SK-N-SH treated with all-trans-retinoic acid at 6 μM for 48 hours (cell line): ENCODE data around the gene FOXS1.

ENCODE experiments used
- ATAC-seq: fragments of 200-7000 bp; cut with Tn5 transposase; 3 replicates; pipeline ENCODE4 v1.9.1; 2020; ENCODE audit warnings: mild to moderate bottlenecking, moderate library complexity
- ARNTL ChIP-seq: fragments of 450-650 bp; formaldehyde crosslinking; IDR thresholded peaks from 2 replicates; pipeline ENCODE4 v1.5.0; 2020; ENCODE audit warnings: low read depth, mild to moderate bottlenecking, moderate library complexity, borderline replicate concordance
- BACH2 ChIP-seq: fragments of 250-450 bp; sonication (Bioruptor Pico); IDR thresholded peaks from 2 replicates; pipeline ENCODE4 v1.9.0; 2021; ENCODE audit warnings: mild to moderate bottlenecking, borderline replicate concordance
- CSDC2 ChIP-seq: fragments of 250-450 bp; sonication (Bioruptor Pico); IDR thresholded peaks from 2 replicates; pipeline ENCODE4 v1.5.0; 2020; ENCODE audit warnings: mild to moderate bottlenecking, moderate library complexity
- ESRRG ChIP-seq: fragments of 250-450 bp; sonication (Bioruptor Pico); IDR thresholded peaks from 2 replicates; pipeline ENCODE4 v1.6.1; 2021; ENCODE audit warnings: mild to moderate bottlenecking
- GLIS3 ChIP-seq: fragments of 250-450 bp; sonication (Bioruptor Pico); IDR thresholded peaks from 2 replicates; pipeline ENCODE4 v1.5.0; 2020; ENCODE audit warnings: mild to moderate bottlenecking, moderate library complexity
- ISL1 ChIP-seq: fragments of 250-450 bp; sonication (Bioruptor Pico); IDR thresholded peaks from 2 replicates; pipeline ENCODE4 v2.1.2; 2022; ENCODE audit warnings: mild to moderate bottlenecking, moderate library complexity
- OSR1 ChIP-seq: fragments of 250-450 bp; sonication (Bioruptor Pico); IDR thresholded peaks from 2 replicates; pipeline ENCODE4 v1.8.0; 2022; ENCODE audit warnings: moderate library complexity, mild to moderate bottlenecking, inconsistent platforms
- PATZ1 ChIP-seq: fragments of 250-450 bp; sonication (Bioruptor Pico); IDR thresholded peaks from 2 replicates; pipeline ENCODE4 v1.8.0; 2020; ENCODE audit warnings: mild to moderate bottlenecking, moderate library complexity, borderline replicate concordance
- POU6F1 ChIP-seq: fragments of 250-450 bp; sonication (Bioruptor Pico); IDR thresholded peaks from 2 replicates; pipeline ENCODE4 v1.8.0; 2021; ENCODE audit warnings: low read depth, mild to moderate bottlenecking, moderate library complexity, borderline replicate concordance
- PPARA ChIP-seq: fragments of 250-450 bp; sonication (Bioruptor Pico); IDR thresholded peaks from 2 replicates; pipeline ENCODE4 v1.5.0; 2020; ENCODE audit warnings: mild to moderate bottlenecking, borderline replicate concordance
- RARB ChIP-seq: fragments of 250-450 bp; sonication (Bioruptor Pico); IDR thresholded peaks from 2 replicates; pipeline ENCODE4 v1.8.0; 2021; ENCODE audit warnings: mild to moderate bottlenecking, moderate library complexity
- SNAI2 ChIP-seq: fragments of 250-450 bp; sonication (Bioruptor Pico); IDR thresholded peaks from 2 replicates; pipeline ENCODE4 v1.5.0; 2020; ENCODE audit warnings: mild to moderate bottlenecking, moderate library complexity
- TCF4 ChIP-seq: fragments of 250-450 bp; sonication (Bioruptor Pico); IDR thresholded peaks from 2 replicates; pipeline ENCODE4 v1.8.0; 2021; ENCODE audit warnings: mild to moderate bottlenecking, moderate library complexity, borderline replicate concordance
- TOX ChIP-seq: fragments of 250-450 bp; sonication (Bioruptor Pico); IDR thresholded peaks from 2 replicates; pipeline ENCODE4 v1.8.0; 2021; ENCODE audit warnings: mild to moderate bottlenecking, moderate library complexity, borderline replicate concordance
- ZC3H10 ChIP-seq: fragments of 250-450 bp; sonication (Bioruptor Pico); IDR thresholded peaks from 2 replicates; pipeline ENCODE4 v1.5.1; 2021; ENCODE audit warnings: mild to moderate bottlenecking, moderate library complexity
- ZFP3 ChIP-seq: fragments of 250-450 bp; sonication (Bioruptor Pico); IDR thresholded peaks from 2 replicates; pipeline ENCODE4 v1.5.0; 2020; ENCODE audit warnings: mild to moderate bottlenecking, moderate library complexity
- ZFP30 ChIP-seq: fragments of 450-650 bp; formaldehyde crosslinking; IDR thresholded peaks from 2 replicates; pipeline ENCODE4 v1.5.0; 2022; ENCODE audit warnings: mild to moderate bottlenecking, moderate library complexity
- ZNF565 ChIP-seq: fragments of 450-650 bp; formaldehyde crosslinking; conservative IDR thresholded peaks from 2 replicates; pipeline ENCODE4 v1.5.0; 2020; ENCODE audit warnings: low read depth, mild to moderate bottlenecking, moderate library complexity
- ZNF70 ChIP-seq: fragments of 450-650 bp; formaldehyde crosslinking; IDR thresholded peaks from 2 replicates; pipeline ENCODE4 v1.5.0; 2020; ENCODE audit warnings: mild to moderate bottlenecking, moderate library complexity
- ZNF8 ChIP-seq: fragments of 450-650 bp; formaldehyde crosslinking; IDR thresholded peaks from 2 replicates; pipeline ENCODE4 v1.5.0; 2020; ENCODE audit warnings: mild to moderate bottlenecking, moderate library complexity
- TF ChIP-seq, protein P1 (sequence below): fragments of 250-450 bp; sonication (Bioruptor Pico); IDR thresholded peaks from 2 replicates; pipeline ENCODE4 v1.5.0; 2020; ENCODE audit warnings: mild to moderate bottlenecking, moderate library complexity

The FOXS1 gene

DNA sequence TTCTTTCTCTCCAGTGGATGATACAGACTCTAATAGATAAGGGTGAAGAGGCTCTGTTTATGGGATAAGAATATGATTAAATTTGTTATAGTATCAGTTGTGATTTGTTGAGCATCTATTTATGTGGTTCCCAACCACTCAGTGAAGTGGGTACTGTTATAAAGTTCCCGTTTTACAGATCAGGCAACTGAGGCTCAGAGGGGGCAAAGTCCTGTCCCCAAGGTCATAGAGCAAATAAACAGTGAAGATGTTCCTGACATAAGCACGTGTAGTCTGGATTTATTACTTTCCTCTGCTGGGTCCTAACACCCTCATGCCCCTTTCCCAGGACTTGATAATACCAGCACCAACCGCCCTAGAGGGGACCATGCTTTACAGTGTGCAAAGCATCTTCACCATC lies 20.8 kb upstream of the FOXS1 start:
- TF ChIP-seq ZNF565 (CRISPR knock-in tag) (no peak), SNAI2 (no peak), ESRRG (CRISPR knock-in tag) (no peak), POU6F1 (CRISPR knock-in tag) (no peak), TOX (CRISPR knock-in tag) (no peak), PPARA (CRISPR knock-in tag) (no peak), ZC3H10 (no peak), ARNTL (CRISPR knock-in tag) (no peak)
- TF ChIP-seq, protein P1, sequence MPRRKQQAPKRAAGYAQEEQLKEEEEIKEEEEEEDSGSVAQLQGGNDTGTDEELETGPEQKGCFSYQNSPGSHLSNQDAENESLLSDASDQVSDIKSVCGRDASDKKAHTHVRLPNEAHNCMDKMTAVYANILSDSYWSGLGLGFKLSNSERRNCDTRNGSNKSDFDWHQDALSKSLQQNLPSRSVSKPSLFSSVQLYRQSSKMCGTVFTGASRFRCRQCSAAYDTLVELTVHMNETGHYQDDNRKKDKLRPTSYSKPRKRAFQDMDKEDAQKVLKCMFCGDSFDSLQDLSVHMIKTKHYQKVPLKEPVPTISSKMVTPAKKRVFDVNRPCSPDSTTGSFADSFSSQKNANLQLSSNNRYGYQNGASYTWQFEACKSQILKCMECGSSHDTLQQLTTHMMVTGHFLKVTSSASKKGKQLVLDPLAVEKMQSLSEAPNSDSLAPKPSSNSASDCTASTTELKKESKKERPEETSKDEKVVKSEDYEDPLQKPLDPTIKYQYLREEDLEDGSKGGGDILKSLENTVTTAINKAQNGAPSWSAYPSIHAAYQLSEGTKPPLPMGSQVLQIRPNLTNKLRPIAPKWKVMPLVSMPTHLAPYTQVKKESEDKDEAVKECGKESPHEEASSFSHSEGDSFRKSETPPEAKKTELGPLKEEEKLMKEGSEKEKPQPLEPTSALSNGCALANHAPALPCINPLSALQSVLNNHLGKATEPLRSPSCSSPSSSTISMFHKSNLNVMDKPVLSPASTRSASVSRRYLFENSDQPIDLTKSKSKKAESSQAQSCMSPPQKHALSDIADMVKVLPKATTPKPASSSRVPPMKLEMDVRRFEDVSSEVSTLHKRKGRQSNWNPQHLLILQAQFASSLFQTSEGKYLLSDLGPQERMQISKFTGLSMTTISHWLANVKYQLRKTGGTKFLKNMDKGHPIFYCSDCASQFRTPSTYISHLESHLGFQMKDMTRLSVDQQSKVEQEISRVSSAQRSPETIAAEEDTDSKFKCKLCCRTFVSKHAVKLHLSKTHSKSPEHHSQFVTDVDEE (CRISPR knock-in tag): no peak
- ATAC-seq: no peak

GRCh38 chr20:31864521-31865400 lies 19.4 kb upstream of the FOXS1 start:
- TF ChIP-seq ZNF8 (CRISPR knock-in tag) (no peak), ESRRG (CRISPR knock-in tag) (no peak), RARB (CRISPR knock-in tag) (no peak), TCF4 (no peak), ARNTL (CRISPR knock-in tag) (no peak), PPARA (CRISPR knock-in tag) (no peak), ZNF70 (CRISPR knock-in tag) (no peak), BACH2 (CRISPR knock-in tag) (no peak), ZC3H10 (no peak), OSR1 (CRISPR knock-in tag) (no peak), ISL1 (CRISPR knock-in tag) (no peak), GLIS3 (CRISPR knock-in tag) (no peak), ZFP3 (no peak), ZFP30 (CRISPR knock-in tag) (no peak), ZNF565 (CRISPR knock-in tag) (no peak), CSDC2 (CRISPR knock-in tag) (no peak), TOX (CRISPR knock-in tag) (no peak), PATZ1 (CRISPR knock-in tag) (no peak)
- no peak for ATAC-seq

DNA sequence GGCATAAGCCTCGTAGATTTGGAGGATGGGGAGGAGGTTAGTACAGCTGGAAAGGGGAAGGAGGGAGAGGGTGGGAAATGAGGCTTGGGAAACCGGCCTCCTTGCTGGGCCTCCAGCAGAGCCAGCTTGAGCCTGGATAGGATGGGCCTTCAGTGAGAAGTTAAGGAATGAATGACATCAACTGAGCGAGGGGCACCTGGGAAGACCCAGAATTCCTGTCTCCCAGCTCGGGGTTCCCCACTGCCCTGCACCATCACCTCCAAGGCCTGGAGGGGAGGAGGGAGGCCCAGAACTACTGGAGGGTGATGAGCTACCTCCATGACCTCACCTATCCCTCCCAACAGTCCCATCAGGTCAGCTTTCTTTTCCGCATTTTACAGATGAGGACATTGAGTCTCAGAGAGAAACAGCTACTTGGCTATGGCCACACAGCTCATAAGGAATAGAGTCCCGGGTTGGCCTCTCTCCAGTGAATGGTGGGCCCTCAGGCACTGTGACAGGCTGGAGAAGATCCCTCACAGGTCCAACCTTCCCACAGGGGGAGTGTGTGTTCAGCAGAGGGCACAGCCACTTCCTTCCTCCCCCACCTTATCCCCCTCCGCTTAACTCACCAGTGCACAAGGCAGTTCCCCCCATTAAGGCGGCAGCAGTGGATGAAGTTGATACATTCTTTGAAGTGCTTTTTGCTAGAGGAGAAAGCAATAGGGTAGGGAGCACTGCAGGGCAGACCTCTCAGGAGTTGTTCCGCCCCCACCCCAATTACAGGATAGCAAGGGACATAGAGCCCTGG lies 18.1 kb upstream of the FOXS1 start:
- no peak for ATAC-seq
- TF ChIP-seq OSR1 (CRISPR knock-in tag) (no peak), ZC3H10 (no peak)
- TF ChIP-seq, all 23 proteins: peak for 0

- ATAC-seq: no peak
Observed at GRCh38 chr20:31862506-31862905, 17.1 kb upstream of the FOXS1 start.

More at GRCh38 chr20:31862506-31862905, 17.1 kb upstream of the FOXS1 start:
- no peak for TF ChIP-seq ARNTL (CRISPR knock-in tag)
- no peak for TF ChIP-seq TOX (CRISPR knock-in tag)
- TF ChIP-seq SNAI2: no peak
- TF ChIP-seq ZFP30 (CRISPR knock-in tag): no peak
- TF ChIP-seq GLIS3 (CRISPR knock-in tag): no peak
- TF ChIP-seq POU6F1 (CRISPR knock-in tag): no peak
- no peak for TF ChIP-seq ZNF8 (CRISPR knock-in tag)
- no peak for TF ChIP-seq ESRRG (CRISPR knock-in tag)
- no peak for TF ChIP-seq ZNF70 (CRISPR knock-in tag)
- no peak for TF ChIP-seq OSR1 (CRISPR knock-in tag)
- no peak for TF ChIP-seq PPARA (CRISPR knock-in tag)
